Endothelial cell of umbilical vein (primary cell): ENCODE data around the gene ADAT1. TPM values are rescaled to one million over a fixed set of nuclear protein-coding genes. Genes with fewer than 3 reads are reported as not detected.

Experiments
- BruUV-seq: library from RNA; stranded (reverse); fragments of 400-500 nt; replicated peaks from 2 replicates; lab custom pipeline; 2021; lab: Mats Ljungman, UMichigan
- CTCF ChIA-PET: fragments of 300-600, 350-600 bp; sonication (Branson Sonifier 250); formaldehyde crosslinking; loops from one replicate; lab custom pipeline; 2021; ENCODE audit warnings: antibody characterized with exemption, inconsistent platforms; lab: Charles Lee
- POLR2A ChIA-PET: fragments of 300-600, 350-600 bp; sonication (Branson Sonifier 250); formaldehyde crosslinking; loops from one replicate; lab custom pipeline; 2021; ENCODE audit warnings: antibody characterized with exemption, inconsistent platforms; lab: Charles Lee
- DNase-seq: peaks from one replicate; pipeline ENCODE4 v3.0.0-alpha.2; 2011; ENCODE audit warnings: low read depth, low spot score
- FAIRE-seq: peaks from 2 replicates; lab custom pipeline; 2011; peaks lifted over from hg19 to GRCh38; lab: Jason Lieb, UNC
- H2AFZ ChIP-seq: 2 replicates; pipeline ENCODE4 v1.6.0; 2012; ENCODE audit warnings: low read depth, low read length, control low read depth, inconsistent platforms
- H3K27ac ChIP-seq: 2 replicates; pipeline ENCODE4 v1.5.1; 2011; ENCODE audit warnings: low read depth, mild to moderate bottlenecking, control low read depth, low read length, moderate library complexity; ENCODE audit not compliant: insufficient read depth
- H3K27me3 ChIP-seq, 2 experiments: 2 replicates each; pipeline versions ENCODE4 v1.6.0 to v1.6.1; 2011; ENCODE audit warnings: low read length in 2 of 2, mixed read lengths in 1 of 2; ENCODE audit not compliant: control insufficient read depth in 2 of 2, insufficient read depth in 2 of 2
- H3K36me3 ChIP-seq, 2 experiments: 2 replicates in 1 of 2; 3 replicates in 1 of 2; pipeline ENCODE4 v1.5.1; 2011; ENCODE audit warnings: low read length in 2 of 2, mild to moderate bottlenecking in 1 of 2, moderate library complexity in 1 of 2; ENCODE audit not compliant: control insufficient read depth in 2 of 2, insufficient read depth in 2 of 2; ENCODE audit errors: extremely low read depth in 1 of 2
- H3K4me1 ChIP-seq: 3 replicates; pipeline ENCODE4 v1.5.1; 2011; ENCODE audit warnings: mild to moderate bottlenecking, low read length; ENCODE audit not compliant: control insufficient read depth, insufficient read depth; ENCODE audit errors: extremely low read depth
- H3K4me2 ChIP-seq: 2 replicates; pipeline ENCODE4 v1.6.1; 2011; ENCODE audit warnings: low read length, control low read depth, mixed read lengths; ENCODE audit not compliant: insufficient read depth
- H3K4me3 ChIP-seq, 3 experiments: fragments of 200-600 bp in 1 of 3; sonication (generic), shearing (Covaris generic) in 1 of 3; replicated peaks in 1 of 3; 2 replicates each; pipeline ENCODE4 v1.5.1; 2011 to 2016; ENCODE audit warnings: control low read depth in 3 of 3, low read length in 3 of 3, mild to moderate bottlenecking in 2 of 3, inconsistent platforms in 1 of 3, low read depth in 1 of 3, moderate library complexity in 1 of 3; ENCODE audit not compliant: insufficient read depth in 1 of 3
- H3K79me2 ChIP-seq: 2 replicates; pipeline ENCODE4 v1.6.0; 2012; ENCODE audit warnings: low read length, inconsistent platforms; ENCODE audit not compliant: control insufficient read depth, insufficient read depth
- H3K9ac ChIP-seq: replicated peaks from 2 replicates; pipeline ENCODE3; 2011; ENCODE audit warnings: low read length, control low read depth; ENCODE audit not compliant: insufficient read depth; ENCODE audit errors: extremely low read depth
- H3K9me1 ChIP-seq: replicated peaks from 3 replicates; pipeline ENCODE4 v1.6.0; 2011; ENCODE audit warnings: mild to moderate bottlenecking, low read length; ENCODE audit not compliant: control insufficient read depth, insufficient read depth; ENCODE audit errors: extremely low read depth
- H3K9me3 ChIP-seq: replicated peaks from 2 replicates; pipeline ENCODE4 v1.5.1; 2012; ENCODE audit warnings: low read length, inconsistent platforms; ENCODE audit not compliant: control insufficient read depth, insufficient read depth
- H4K20me1 ChIP-seq: replicated peaks from 2 replicates; pipeline ENCODE3; 2011; ENCODE audit warnings: mild to moderate bottlenecking, low read length; ENCODE audit not compliant: control insufficient read depth, insufficient read depth; ENCODE audit errors: extremely low read depth
- EZH2 ChIP-seq: IDR thresholded peaks from 2 replicates; pipeline ENCODE4 v1.6.1; 2012; ENCODE audit warnings: borderline replicate concordance, low read depth, mild to moderate bottlenecking, moderate library complexity, low read length, inconsistent platforms; ENCODE audit not compliant: severe bottlenecking
- FOS ChIP-seq: IDR thresholded peaks from 2 replicates; pipeline ENCODE4 v1.6.1; 2011; ENCODE audit warnings: mild to moderate bottlenecking, low read length, moderate library complexity, borderline replicate concordance; ENCODE audit not compliant: insufficient read depth
- MYC ChIP-seq: IDR thresholded peaks from one replicate; pipeline ENCODE4 v1.6.1; 2011; ENCODE audit warnings: mild to moderate bottlenecking, low read depth, low read length
- POLR2A ChIP-seq: IDR thresholded peaks from 2 replicates; pipeline ENCODE4 v1.6.1; 2012; ENCODE audit warnings: low read depth, mild to moderate bottlenecking, control low read depth, low read length
- POLR2AphosphoS5 ChIP-seq: IDR thresholded peaks from 2 replicates; pipeline ENCODE4 v1.6.1; 2012; ENCODE audit warnings: low read depth, mild to moderate bottlenecking, control low read depth, low read length, moderate library complexity; ENCODE audit not compliant: insufficient read depth
- dilution Hi-C: fragments of 300-500 bp; cut with MboI; formaldehyde crosslinking; loops from one replicate; pipeline ENCODE4 v1.15.0; 2019; ENCODE audit warnings: low sequenced_read_pairs; ENCODE audit not compliant: extremely low pct_ligation_motif_present
- intact Hi-C: fragments of 100-400 bp; cut with micrococcal nuclease; formaldehyde crosslinking; loops from one replicate; pipeline ENCODE4 v1.10.0; 2022
- polyA plus RNA-seq, 4 experiments: library from polyadenylated mRNA; depleted of rRNA in 3 of 4; stranded (reverse) in 3 of 4; unstranded in 1 of 4; fragments of >200 nt; gene quantifications; 2 replicates each; pipeline versions ENCODE4 v1.2.1 to v1.2.3, GENCODE V29; 2011 to 2012; ENCODE audit warnings: missing spikeins in 1 of 4
- total RNA-seq: library from RNA; stranded (reverse); gene quantifications from 2 replicates; pipeline ENCODE4 v1.2.3, GENCODE V29; 2021
- TF ChIP-seq, protein P1 (sequence below): IDR thresholded peaks from 2 replicates; pipeline ENCODE4 v1.6.1; 2011; ENCODE audit not compliant: insufficient read depth, insufficient read length
- TF ChIP-seq, protein P2 (sequence below), 2 donors: IDR thresholded peaks; 1 replicate in 1 of 2; 2 replicates in 1 of 2; pipeline ENCODE4 v1.5.1; 2011; ENCODE audit warnings: low read length in 2 of 2, mild to moderate bottlenecking in 2 of 2, moderate library complexity in 2 of 2, control low read depth in 1 of 2, inconsistent platforms in 1 of 2, low read depth in 1 of 2; ENCODE audit not compliant: insufficient read depth in 1 of 2; ENCODE audit errors: extremely low read depth in 1 of 2

ADAT1 gene
- total and polyA plus RNA-seq, 2 donors (not counting 3 experiments of a cell fraction or from before 2014, with no cell fraction given) = 27.2 to 56.6 TPM

DNA sequence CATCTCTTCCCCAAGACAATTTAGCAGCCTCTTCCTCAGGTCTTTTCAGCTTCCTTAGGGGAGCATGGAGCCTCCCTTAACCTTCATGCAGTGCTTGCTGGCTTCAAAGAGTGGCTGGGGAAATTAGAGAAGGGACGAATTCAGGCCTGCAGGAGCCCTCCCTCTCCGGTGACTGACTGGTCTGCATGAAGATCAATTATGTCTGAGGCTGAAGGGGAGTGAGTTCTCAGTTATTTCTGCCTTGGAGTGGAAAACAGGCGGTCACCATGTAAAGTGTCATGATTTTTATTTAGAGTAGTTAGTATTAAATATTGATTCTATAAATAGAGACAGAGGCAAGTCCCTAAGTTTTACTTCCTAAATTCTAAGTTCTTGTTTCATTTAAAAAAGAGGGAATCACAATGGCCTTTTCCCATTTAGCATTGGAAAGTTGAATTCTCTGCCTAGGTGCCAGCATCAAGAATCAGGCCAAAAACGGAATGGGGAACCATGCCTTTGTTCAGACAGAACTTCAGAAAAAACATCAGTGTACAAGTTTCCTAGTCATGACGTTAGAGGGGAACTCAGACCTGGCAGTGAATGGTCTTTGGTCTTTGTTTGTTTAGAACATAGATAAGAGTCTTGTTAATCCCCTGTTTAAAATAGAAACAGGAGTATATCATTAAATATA, 52.5 kb downstream of the ADAT1 start:
- Histone ChIP-seq H3K27ac (no peak overlapping the region), H3K36me3 (peaks cover 25 to 32% of the 10 kb centered on the region in 2 experiments), H2AFZ (no peak overlapping the region)

More for the DNA sequence above, 52.5 kb downstream of the ADAT1 start:
- no TSS peak for BruUV-seq
- no peak overlapping the region for H3K9ac ChIP-seq
- CTCF ChIA-PET = interaction anchor here (1.3 kb wide), 1 partner anchor 51 kb away, joined by 3 read pairs; no protein-coding TSS in a partner anchor
- H3K9me1 ChIP-seq = no peaks in the 10 kb centered on the region
- dilution Hi-C loops (no loop called here), intact Hi-C loops (no loop called here)
- TF ChIP-seq MYC (no peak), POLR2A (no peak), POLR2AphosphoS5 (no peak), FOS (no peak), EZH2 (no peak)
- TF ChIP-seq, protein P1, sequence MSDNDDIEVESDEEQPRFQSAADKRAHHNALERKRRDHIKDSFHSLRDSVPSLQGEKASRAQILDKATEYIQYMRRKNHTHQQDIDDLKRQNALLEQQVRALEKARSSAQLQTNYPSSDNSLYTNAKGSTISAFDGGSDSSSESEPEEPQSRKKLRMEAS = no peak
- TF ChIP-seq, protein P2, sequence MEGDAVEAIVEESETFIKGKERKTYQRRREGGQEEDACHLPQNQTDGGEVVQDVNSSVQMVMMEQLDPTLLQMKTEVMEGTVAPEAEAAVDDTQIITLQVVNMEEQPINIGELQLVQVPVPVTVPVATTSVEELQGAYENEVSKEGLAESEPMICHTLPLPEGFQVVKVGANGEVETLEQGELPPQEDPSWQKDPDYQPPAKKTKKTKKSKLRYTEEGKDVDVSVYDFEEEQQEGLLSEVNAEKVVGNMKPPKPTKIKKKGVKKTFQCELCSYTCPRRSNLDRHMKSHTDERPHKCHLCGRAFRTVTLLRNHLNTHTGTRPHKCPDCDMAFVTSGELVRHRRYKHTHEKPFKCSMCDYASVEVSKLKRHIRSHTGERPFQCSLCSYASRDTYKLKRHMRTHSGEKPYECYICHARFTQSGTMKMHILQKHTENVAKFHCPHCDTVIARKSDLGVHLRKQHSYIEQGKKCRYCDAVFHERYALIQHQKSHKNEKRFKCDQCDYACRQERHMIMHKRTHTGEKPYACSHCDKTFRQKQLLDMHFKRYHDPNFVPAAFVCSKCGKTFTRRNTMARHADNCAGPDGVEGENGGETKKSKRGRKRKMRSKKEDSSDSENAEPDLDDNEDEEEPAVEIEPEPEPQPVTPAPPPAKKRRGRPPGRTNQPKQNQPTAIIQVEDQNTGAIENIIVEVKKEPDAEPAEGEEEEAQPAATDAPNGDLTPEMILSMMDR (IDR thresholded peaks at IDR 0.05; ENCODE audit: extremely low read depth in 1 of 2, insufficient read depth in 1 of 2, low read depth in 1 of 2, low read length in 2 of 2) = no peak
- H3K4me2 ChIP-seq = no peak overlapping the region
- FAIRE-seq = peak; percentile 21
- no peaks in the 10 kb centered on the region for H4K20me1 ChIP-seq
- peaks cover 9% of the 10 kb centered on the region for H3K4me1 ChIP-seq
- peaks cover 13% of the 10 kb centered on the region for H3K79me2 ChIP-seq
- no peak for DNase-seq
- H3K9me3 ChIP-seq = no peaks in the 10 kb centered on the region
- POLR2A ChIA-PET = no interaction called here
- no peaks in the 10 kb centered on the region for H3K27me3 ChIP-seq
- H3K4me3 ChIP-seq = no peak overlapping the region
